ENCODE data around the gene PROM2.
"Not testable (repeated sequence)": the region's sequence is repeated elsewhere in the genome, so short reads cannot be mapped to it uniquely, and the experiment has no call there.

PROM2 gene

GRCh38 chr2:95274291-95275150, at the start of gene PROM2:
TSS of gene PROM2 (plus strand) at chr2:95274449. CDS start at chr2:95274586, 137 bp downstream.
- DNase-seq (ENCODE audit: low spot score), result no peak

- no peak for DNase-seq (ENCODE audit: low spot score)
Measured at GRCh38 chr2:95225658-95226057, 48.6 kb upstream of the PROM2 start.

- DNase-seq (ENCODE audit: low spot score), result peak; percentile 71
Measured at GRCh38 chr2:95231723-95232122, 42.5 kb upstream of the PROM2 start.

DNA sequence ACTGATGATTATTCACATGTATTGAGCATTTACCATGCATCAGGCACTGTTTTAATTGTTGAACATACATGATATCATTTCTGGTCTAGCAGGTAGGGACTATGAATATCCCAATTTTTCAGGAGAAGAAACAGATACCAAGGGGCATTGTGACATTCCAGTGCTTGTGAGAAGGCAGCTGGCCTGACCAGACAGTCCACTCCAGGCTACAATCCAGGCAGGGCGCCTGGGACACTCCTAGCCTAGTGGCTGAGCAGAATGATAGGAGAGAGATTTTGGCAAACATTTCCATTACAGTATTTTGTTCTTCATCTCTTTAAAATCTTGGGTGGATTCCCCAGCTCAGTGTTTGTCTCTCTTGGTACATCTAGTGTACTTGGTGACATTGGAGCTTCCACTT, 42.0 kb upstream of the PROM2 start:
- DNase-seq (ENCODE audit: low spot score), result no peak

DNA sequence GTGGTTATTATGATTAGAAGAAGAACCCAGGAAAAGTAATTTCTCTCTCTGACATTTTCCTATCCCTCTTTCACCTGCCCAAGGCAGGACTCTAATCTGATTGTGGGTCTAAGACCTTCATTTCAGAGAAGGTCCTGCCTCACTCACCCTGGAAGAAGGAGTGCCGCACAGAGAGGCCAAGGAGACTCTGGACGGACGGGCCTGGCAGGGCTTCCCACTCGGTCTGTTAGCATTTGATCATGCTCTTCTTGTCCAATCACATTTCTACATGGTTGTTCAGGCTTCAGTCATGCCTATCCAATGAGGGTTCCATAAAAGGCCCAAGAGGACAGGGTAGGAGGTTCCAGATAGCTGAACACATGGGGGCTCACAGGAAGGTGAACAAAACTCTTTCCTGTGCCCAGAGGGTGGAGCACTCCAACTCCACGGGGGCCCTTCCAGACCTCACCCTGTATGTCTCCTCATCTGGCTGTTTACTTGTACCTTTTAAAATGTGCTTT, 39.9 kb upstream of the PROM2 start:
- DNase-seq (ENCODE audit: low spot score), result no peak

GRCh38 chr2:95234816-95235215, 39.4 kb upstream of the PROM2 start:
- DNase-seq (ENCODE audit: low spot score), result no peak

GRCh38 chr2:95238131-95238530, 36.1 kb upstream of the PROM2 start:
- DNase-seq (ENCODE audit: low spot score), result no peak

DNA sequence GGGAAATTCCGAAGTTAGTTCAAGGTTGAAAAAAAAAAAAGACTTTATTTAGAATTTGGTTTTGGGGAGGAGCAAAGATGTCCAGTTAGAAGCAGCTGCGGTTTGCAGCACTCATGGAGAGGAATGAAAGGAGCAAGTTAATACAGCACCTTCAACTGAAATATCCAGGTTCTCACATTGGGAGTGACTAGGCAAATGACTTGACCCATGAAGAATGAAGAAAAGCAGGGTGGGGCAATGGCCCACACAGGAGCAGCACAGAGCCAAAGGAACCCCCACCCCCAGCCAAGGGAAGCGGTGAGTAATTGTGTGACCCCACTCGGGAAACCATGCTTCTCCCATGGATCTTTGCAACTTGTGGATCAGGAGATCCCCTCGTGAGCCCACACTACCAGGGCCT, 34.2 kb upstream of the PROM2 start:
- DNase-seq (ENCODE audit: low spot score), result no peak

- DNase-seq (ENCODE audit: low spot score), result no peak
Measured at GRCh38 chr2:95240556-95240955, 33.7 kb upstream of the PROM2 start.

- DNase-seq (ENCODE audit: low spot score), result not testable (repeated sequence)
Measured at GRCh38 chr2:95242084-95242483, 32.2 kb upstream of the PROM2 start.

- no peak for DNase-seq (ENCODE audit: low spot score)
Measured at GRCh38 chr2:95258271-95258670, 16.0 kb upstream of the PROM2 start.

- DNase-seq (ENCODE audit: low spot score), result no peak
Measured at GRCh38 chr2:95260028-95261023, 13.9 kb upstream of the PROM2 start.

DNA sequence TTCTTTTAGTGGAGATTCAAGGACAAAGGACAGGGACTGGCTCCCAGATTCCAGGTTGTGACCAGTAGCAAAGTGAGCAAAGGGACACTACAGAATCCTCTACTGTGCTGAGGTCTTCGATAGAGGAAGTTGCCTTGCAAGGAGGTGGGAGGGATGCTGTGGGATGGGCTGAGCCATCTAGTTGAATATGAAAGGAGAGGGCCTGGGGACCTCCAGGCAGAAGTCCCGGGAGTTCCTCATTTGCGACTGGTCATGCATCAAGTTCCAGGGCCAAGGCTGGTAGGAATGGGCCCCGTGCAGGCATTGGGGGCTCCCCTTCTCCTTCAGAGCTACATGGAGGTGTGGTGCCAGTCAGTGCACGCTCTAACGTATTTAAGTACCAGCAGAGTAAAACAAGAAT, 12.6 kb upstream of the PROM2 start:
- DNase-seq (ENCODE audit: low spot score), result no peak

GRCh38 chr2:95262896-95263542, 11.2 kb upstream of the PROM2 start:
- no peak for DNase-seq (ENCODE audit: low spot score)

GRCh38 chr2:95264624-95265023, 9.6 kb upstream of the PROM2 start:
- peak; percentile 40 for DNase-seq (ENCODE audit: low spot score)

GRCh38 chr2:95265182-95265581, 9.1 kb upstream of the PROM2 start:
- no peak for DNase-seq (ENCODE audit: low spot score)

DNA sequence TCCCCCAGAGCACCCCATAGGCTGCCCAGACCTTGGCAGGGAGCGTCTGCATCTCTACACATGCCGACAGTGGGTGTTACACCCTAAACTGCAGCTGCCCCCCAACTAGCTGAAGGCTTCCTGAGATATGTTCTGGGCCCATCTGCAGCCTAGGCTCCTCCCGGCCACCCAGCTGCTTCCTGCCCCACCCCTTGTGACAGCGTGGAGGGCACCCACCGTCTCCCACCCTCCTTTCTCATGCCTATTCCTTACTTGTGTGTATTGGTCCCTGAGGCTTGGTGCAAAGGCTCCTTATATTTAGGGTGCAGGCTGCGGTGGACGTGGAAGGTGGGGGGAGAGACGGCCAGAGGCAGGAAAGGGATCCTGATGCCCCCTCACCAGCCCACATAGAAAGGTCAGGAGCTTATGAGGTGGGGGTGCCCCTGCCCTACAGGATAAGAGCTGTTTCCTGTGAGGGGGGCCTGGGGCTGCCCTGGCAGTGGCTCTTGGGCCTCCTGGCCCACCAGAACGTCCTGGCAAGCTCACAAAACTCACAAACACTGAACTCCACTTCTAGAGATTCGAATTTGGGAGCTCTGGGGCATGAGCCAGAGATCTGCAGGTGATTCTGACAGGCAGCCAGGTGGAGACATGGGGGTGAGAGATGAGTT, 7.3 kb upstream of the PROM2 start:
- no peak for DNase-seq (ENCODE audit: low spot score)

- no peak for DNase-seq (ENCODE audit: low spot score)
Measured at GRCh38 chr2:95267458-95268210, 6.6 kb upstream of the PROM2 start.

DNA sequence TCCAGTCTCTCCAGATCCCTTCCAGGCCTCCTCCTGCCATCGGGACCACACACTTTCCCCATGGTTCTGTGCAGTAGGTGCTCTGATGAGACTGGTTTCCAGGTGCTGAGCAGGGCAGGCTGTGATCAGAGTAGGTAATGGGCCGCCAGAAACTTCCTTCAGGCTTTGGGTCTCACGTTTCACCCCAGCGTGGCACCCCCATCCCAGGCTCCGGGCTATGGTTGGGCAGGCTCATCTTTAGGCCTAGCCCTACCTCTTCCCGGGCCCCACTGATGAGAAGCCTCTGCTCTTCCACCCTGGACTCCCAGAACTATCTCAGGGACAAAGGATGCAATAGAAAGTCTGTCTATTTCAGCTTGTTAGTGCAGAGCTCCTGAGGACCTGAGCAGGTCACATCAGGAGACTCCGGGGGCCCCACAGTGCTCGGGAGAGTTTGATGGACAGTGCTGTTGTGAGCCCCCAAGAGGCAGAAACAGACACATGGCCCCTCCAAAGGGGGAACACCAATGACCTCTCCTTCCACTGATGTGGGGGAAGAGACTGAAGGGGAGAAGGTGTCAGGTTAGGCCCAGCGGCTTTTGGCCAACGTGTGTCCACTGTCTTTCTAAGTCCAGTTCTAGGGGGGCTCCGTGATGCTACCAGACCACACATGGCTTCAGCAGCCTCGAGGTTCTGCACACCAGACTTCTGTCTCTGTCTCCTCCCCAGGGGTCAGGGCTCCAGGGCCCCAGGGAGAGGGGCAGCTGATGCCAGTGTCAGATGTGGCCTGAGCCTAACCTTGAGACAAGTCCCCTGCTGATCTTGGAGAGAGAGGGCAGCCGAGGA, 5.8 kb upstream of the PROM2 start:
- no peak for DNase-seq (ENCODE audit: low spot score)
